ENCODE results near the gene RAB40C. TPM values are rescaled to one million over a fixed set of nuclear protein-coding genes. Genes with fewer than 3 reads are reported as not detected.
A peak's percentile ranks its signal among the peaks of the same experiment; 100 is the strongest.

Gene RAB40C
- polyA plus RNA-seq (ENCODE audit: insufficient read length in 4 of 4): 10 to 100 TPM; 12.4 to 32.9 (median 16.1) TPM

GRCh38 chr16:589658-590187, at the start of gene RAB40C:
RAB40C (plus strand) TSS chr16:590066; CDS start chr16:590292, 226 bp downstream.
- DNase-seq (ENCODE audit: low read depth in 4 of 4, low spot score in 3 of 4): peak; percentile 93 to 98 (median 94)

- no peak for DNase-seq (ENCODE audit: low read depth in 4 of 4, low spot score in 3 of 4)
Measured at GRCh38 chr16:540645-541340, 49.1 kb upstream of the RAB40C start.

- DNase-seq (ENCODE audit: low read depth in 4 of 4, low spot score in 3 of 4): no peak
Measured at GRCh38 chr16:543301-544164, 46.3 kb upstream of the RAB40C start.

- DNase-seq (ENCODE audit: low read depth in 4 of 4, low spot score in 3 of 4): no peak
Measured at GRCh38 chr16:544517-544916, 45.3 kb upstream of the RAB40C start.

- DNase-seq (ENCODE audit: low read depth in 4 of 4, low spot score in 3 of 4): no peak
Measured at GRCh38 chr16:546909-547770, 42.7 kb upstream of the RAB40C start.

- no peak for DNase-seq (ENCODE audit: low read depth in 4 of 4, low spot score in 3 of 4)
Measured at GRCh38 chr16:548586-548985, 41.3 kb upstream of the RAB40C start.

GRCh38 chr16:549544-550263, 40.2 kb upstream of the RAB40C start:
- no peak for DNase-seq (ENCODE audit: low read depth in 4 of 4, low spot score in 3 of 4)

- DNase-seq (ENCODE audit: low read depth in 4 of 4, low spot score in 3 of 4): no peak
Measured at GRCh38 chr16:551210-551609, 38.7 kb upstream of the RAB40C start.

- DNase-seq (ENCODE audit: low read depth in 4 of 4, low spot score in 3 of 4): no peak
Measured at GRCh38 chr16:552171-552570, 37.7 kb upstream of the RAB40C start.

GRCh38 chr16:553601-554296, 36.1 kb upstream of the RAB40C start:
- no peak for DNase-seq (ENCODE audit: low read depth in 4 of 4, low spot score in 3 of 4)

GRCh38 chr16:554297-554621, 35.6 kb upstream of the RAB40C start:
- DNase-seq (ENCODE audit: low read depth in 4 of 4, low spot score in 3 of 4): no peak

GRCh38 chr16:554640-555365, 35.1 kb upstream of the RAB40C start:
- DNase-seq (ENCODE audit: low read depth in 4 of 4, low spot score in 3 of 4): no peak

GRCh38 chr16:555528-556473, 34.1 kb upstream of the RAB40C start:
- DNase-seq (ENCODE audit: low read depth in 4 of 4, low spot score in 3 of 4): no peak

GRCh38 chr16:556474-557173, 33.2 kb upstream of the RAB40C start:
- DNase-seq (ENCODE audit: low read depth in 4 of 4, low spot score in 3 of 4): no peak

- DNase-seq (ENCODE audit: low read depth in 4 of 4, low spot score in 3 of 4): no peak
Measured at GRCh38 chr16:557463-558297, 32.2 kb upstream of the RAB40C start.

GRCh38 chr16:558298-559020, 31.4 kb upstream of the RAB40C start:
- DNase-seq (ENCODE audit: low read depth in 4 of 4, low spot score in 3 of 4): no peak
